ENCODE results near the gene CCL11. TPM values are rescaled to one million over a fixed set of nuclear protein-coding genes. Genes with fewer than 3 reads are reported as not detected.

The CCL11 gene
- total RNA-seq, 4 donors from 2014 or later, result 2.3 to 23.1 TPM; not detected in 2

- Histone ChIP-seq H3K27ac (no peak overlapping the region), H3K9me3 (no peaks in the 10 kb centered on the region), H3K4me1 (peaks cover 0 to 18% (median 3%) of the 10 kb centered on the region in 4 donors), H3K36me3 (no peaks in the 10 kb centered on the region), H3K27me3 (no peaks in the 10 kb centered on the region), H3K4me3 (no peak overlapping the region)
- DNase-seq, result no peak
- no peak for TF ChIP-seq POLR2A (IDR thresholded peaks at IDR 0.05)
- TF ChIP-seq CTCF (IDR thresholded peaks at IDR 0.05), result no peak
Measured at GRCh38 chr17:34257299-34257985, 28.1 kb upstream of the CCL11 start.

GRCh38 chr17:34257986-34258326 is 27.6 kb upstream of the CCL11 start:
- no peak overlapping the region for H3K27ac ChIP-seq
- DNase-seq, result no peak
- H3K4me1 ChIP-seq, result peaks cover 0 to 13% (median 2%) of the 10 kb centered on the region in 4 donors
- no peaks in the 10 kb centered on the region for H3K9me3 ChIP-seq
- H3K36me3 ChIP-seq, result no peaks in the 10 kb centered on the region
- H3K4me3 ChIP-seq, result no peak overlapping the region
- H3K27me3 ChIP-seq, result no peaks in the 10 kb centered on the region
- no peak for TF ChIP-seq CTCF (IDR thresholded peaks at IDR 0.05)
- no peak for TF ChIP-seq POLR2A (IDR thresholded peaks at IDR 0.05)

- no peaks in the 10 kb centered on the region for H3K36me3 ChIP-seq
- TF ChIP-seq POLR2A (IDR thresholded peaks at IDR 0.05) (no peak), CTCF (IDR thresholded peaks at IDR 0.05) (no peak)
- no peak for DNase-seq
- no peak overlapping the region for H3K4me3 ChIP-seq
- H3K27me3 ChIP-seq, result no peaks in the 10 kb centered on the region
- peaks cover 0 to 7% (median 0%) of the 10 kb centered on the region in 4 donors for H3K4me1 ChIP-seq
- H3K27ac ChIP-seq, result no peak overlapping the region
- no peaks in the 10 kb centered on the region for H3K9me3 ChIP-seq
Measured at GRCh38 chr17:34259146-34259545, 26.4 kb upstream of the CCL11 start.

- H3K27ac ChIP-seq, result no peak overlapping the region
- TF ChIP-seq POLR2A (IDR thresholded peaks at IDR 0.05) (no peak), CTCF (IDR thresholded peaks at IDR 0.05) (no peak)
- no peaks in the 10 kb centered on the region for H3K9me3 ChIP-seq
Measured at GRCh38 chr17:34260861-34261260, 24.7 kb upstream of the CCL11 start.

GRCh38 chr17:34261568-34262337 is 23.8 kb upstream of the CCL11 start:
- Histone ChIP-seq H3K4me1 (no peaks in the 10 kb centered on the region), H3K36me3 (no peaks in the 10 kb centered on the region), H3K9me3 (no peaks in the 10 kb centered on the region), H3K27me3 (no peaks in the 10 kb centered on the region), H3K4me3 (no peak overlapping the region), H3K27ac (no peak overlapping the region)
- TF ChIP-seq POLR2A (IDR thresholded peaks at IDR 0.05) (no peak), CTCF (IDR thresholded peaks at IDR 0.05) (no peak)
- DNase-seq, result no peak

More at GRCh38 chr17:34260861-34261260, 24.7 kb upstream of the CCL11 start:
- H3K4me3 ChIP-seq, result no peak overlapping the region
- H3K36me3 ChIP-seq, result no peaks in the 10 kb centered on the region
- no peaks in the 10 kb centered on the region for H3K4me1 ChIP-seq
- DNase-seq, result no peak
- no peaks in the 10 kb centered on the region for H3K27me3 ChIP-seq

Data from Peyer's patch (tissue), 4 donors.